Esophagus muscularis mucosa (tissue), 4 donors: ENCODE results near the gene A4GALT.

ENCODE experiments used
- CTCF ChIP-seq, 3 experiments: fragments of 200-600 bp in 2 of 3; fragments of 450-650 bp in 1 of 3; sonication (generic) in 2 of 3; IDR thresholded peaks; one replicate each; pipeline ENCODE4 v1.5.1; 2017 to 2019; ENCODE audit warnings: antibody characterized with exemption in 3 of 3, mild to moderate bottlenecking in 2 of 3, moderate library complexity in 1 of 3
- EP300 ChIP-seq: sonication (generic); formaldehyde crosslinking; IDR thresholded peaks from one replicate; pipeline ENCODE4 v1.6.1; 2017; ENCODE audit warnings: antibody characterized with exemption
- POLR2A ChIP-seq: fragments of 450-650 bp; IDR thresholded peaks from one replicate; pipeline ENCODE4 v1.6.1; 2017; ENCODE audit warnings: antibody characterized with exemption, moderate library complexity, mild to moderate bottlenecking, low read depth
- POLR2AphosphoS5 ChIP-seq, 2 donors: sonication (generic); formaldehyde crosslinking; IDR thresholded peaks; one replicate each; pipeline ENCODE4 v1.6.1; 2017; ENCODE audit warnings: antibody characterized with exemption in 2 of 2

GRCh38 chr22:42680648-42681047 lies 40.0 kb downstream of the A4GALT start:
- TF ChIP-seq CTCF (IDR thresholded peaks at IDR 0.05) = no peak
- no peak for TF ChIP-seq POLR2A
- TF ChIP-seq EP300 = no peak
- TF ChIP-seq POLR2AphosphoS5 (IDR thresholded peaks at IDR 0.05) = peak; percentile 37 to 70
